Tibial nerve (tissue), 4 donors: ENCODE data around the gene PRDM10.

Experiments
- CTCF ChIP-seq, 5 experiments: fragments of 200-600 bp in 3 of 5; fragments of 450-650 bp in 2 of 5; sonication (generic) in 3 of 5; IDR thresholded peaks; one replicate each; pipeline ENCODE4 v1.5.1; 2016 to 2019; ENCODE audit warnings: antibody characterized with exemption in 5 of 5, mild to moderate bottlenecking in 3 of 5, moderate library complexity in 2 of 5
- EP300 ChIP-seq, 2 donors: sonication (generic); formaldehyde crosslinking; IDR thresholded peaks; one replicate each; pipeline ENCODE4 v1.6.1; 2017; ENCODE audit warnings: antibody characterized with exemption in 2 of 2, mild to moderate bottlenecking in 1 of 2

- TF ChIP-seq CTCF (IDR thresholded peaks at IDR 0.05) (no peak), EP300 (IDR thresholded peaks at IDR 0.05) (no peak)
These were observed 69.4 kb downstream of the PRDM10 start for GRCh38 chr11:129933262-129933661.
